Lower leg skin (tissue), 3 donors: ENCODE measurements around the gene NAV1.

Experiments used
- CTCF ChIP-seq, 3 donors: fragments of 450-650 bp; IDR thresholded peaks; one replicate each; pipeline ENCODE4 v1.5.1; 2016; ENCODE audit warnings: antibody characterized with exemption in 3 of 3, mild to moderate bottlenecking in 3 of 3, moderate library complexity in 2 of 3
- POLR2A ChIP-seq, 2 donors: fragments of 450-650 bp; IDR thresholded peaks; one replicate each; pipeline ENCODE4 v1.6.1; 2016 to 2017; ENCODE audit warnings: antibody characterized with exemption in 2 of 2, mild to moderate bottlenecking in 1 of 2, moderate library complexity in 1 of 2

- TF ChIP-seq CTCF (IDR thresholded peaks at IDR 0.05), result no peak
- TF ChIP-seq POLR2A (IDR thresholded peaks at IDR 0.05), result no peak
Measured at GRCh38 chr1:201499795-201500669, 38.9 kb upstream of the NAV1 start.
